Midbrain (tissue), 1 donor: Measurements from ENCODE around the gene SLC10A1.
"Not testable (repeated sequence)": the region's sequence is repeated elsewhere in the genome, so short reads cannot be mapped to it uniquely, and the experiment has no call there.

Experiments used
- DNase-seq: peaks from one replicate; lab custom pipeline; 2025; lab: John Stamatoyannopoulos, UW

Gene SLC10A1

GRCh38 chr14:69770559-69770958 is 26.5 kb downstream of the SLC10A1 start:
- no peak for DNase-seq

GRCh38 chr14:69769623-69770022 is 27.4 kb downstream of the SLC10A1 start:
- DNase-seq: no peak

GRCh38 chr14:69768873-69769272 is 28.2 kb downstream of the SLC10A1 start:
- DNase-seq: no peak

- peak; percentile 91 for DNase-seq
Measured at GRCh38 chr14:69767369-69767999, 29.6 kb downstream of the SLC10A1 start.

GRCh38 chr14:69766984-69767368 is 30.1 kb downstream of the SLC10A1 start, which contains the start of gene SRSF5:
SRSF5 (plus strand) TSS chr14:69767142; CDS start chr14:69768157, 1,015 bp downstream.
- DNase-seq: peak; percentile 97

GRCh38 chr14:69763761-69764510 is 33.1 kb downstream of the SLC10A1 start:
- no peak for DNase-seq

- DNase-seq: no peak
Measured at GRCh38 chr14:69760810-69761209, 36.2 kb downstream of the SLC10A1 start.

- DNase-seq: no peak
Measured at GRCh38 chr14:69756298-69756697, 40.7 kb downstream of the SLC10A1 start.

- DNase-seq: no peak
Measured at GRCh38 chr14:69755784-69756183, 41.3 kb downstream of the SLC10A1 start.

GRCh38 chr14:69755296-69755695 is 41.7 kb downstream of the SLC10A1 start:
- no peak for DNase-seq

- DNase-seq: no peak
Measured at GRCh38 chr14:69754487-69754886, 42.6 kb downstream of the SLC10A1 start.

- no peak for DNase-seq
Measured at GRCh38 chr14:69753860-69754259, 43.2 kb downstream of the SLC10A1 start.

GRCh38 chr14:69752773-69753172 is 44.3 kb downstream of the SLC10A1 start:
- DNase-seq: no peak

- no peak for DNase-seq
Measured at GRCh38 chr14:69750495-69750894, 46.5 kb downstream of the SLC10A1 start.

GRCh38 chr14:69749956-69750355 is 47.1 kb downstream of the SLC10A1 start:
- no peak for DNase-seq

- DNase-seq: no peak
Measured at GRCh38 chr14:69741055-69741454, 56.0 kb downstream of the SLC10A1 start.

- not testable (repeated sequence) for DNase-seq
Measured at GRCh38 chr14:69736405-69736804, 60.6 kb downstream of the SLC10A1 start.

GRCh38 chr14:69731919-69732598 is 65.0 kb downstream of the SLC10A1 start:
- not testable (repeated sequence) for DNase-seq

GRCh38 chr14:69727860-69728259 is 69.2 kb downstream of the SLC10A1 start:
- no peak for DNase-seq

- peak; percentile 84 for DNase-seq
Measured at GRCh38 chr14:69726761-69727511, 70.1 kb downstream of the SLC10A1 start.
